SIG-M5 treated with dmso at 0.1 percent for 504 hours (cell line): Measurements from ENCODE around the gene GDI2.
"Not testable (repeated sequence)": the region's sequence is repeated elsewhere in the genome, so short reads cannot be mapped to it uniquely, and the experiment has no call there.

Experiments
- DNase-seq: peaks from one replicate; lab custom pipeline; 2025; ENCODE audit not compliant: unreplicated experiment; lab: John Stamatoyannopoulos, UW

The GDI2 gene

DNA sequence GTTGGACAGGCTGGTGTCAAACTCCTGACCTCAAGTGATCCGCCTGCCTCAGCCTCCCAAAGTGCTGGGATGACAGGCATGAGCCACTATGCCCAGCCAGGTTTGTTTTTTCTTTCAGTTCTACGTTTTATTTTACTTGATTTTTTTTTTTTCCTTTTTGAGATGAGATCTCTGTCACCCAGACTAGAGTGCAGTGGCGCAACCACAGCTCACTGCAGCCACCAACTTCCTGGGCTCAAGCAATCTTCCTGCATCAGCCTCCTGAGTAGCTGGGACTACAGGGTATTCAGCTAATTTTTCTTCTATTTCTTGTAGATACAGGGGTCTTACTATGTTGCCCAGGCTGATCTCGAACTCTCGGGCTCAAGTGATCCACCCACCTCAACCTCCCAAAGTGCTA lies 24.3 kb downstream of the GDI2 start:
- DNase-seq, result no peak

DNA sequence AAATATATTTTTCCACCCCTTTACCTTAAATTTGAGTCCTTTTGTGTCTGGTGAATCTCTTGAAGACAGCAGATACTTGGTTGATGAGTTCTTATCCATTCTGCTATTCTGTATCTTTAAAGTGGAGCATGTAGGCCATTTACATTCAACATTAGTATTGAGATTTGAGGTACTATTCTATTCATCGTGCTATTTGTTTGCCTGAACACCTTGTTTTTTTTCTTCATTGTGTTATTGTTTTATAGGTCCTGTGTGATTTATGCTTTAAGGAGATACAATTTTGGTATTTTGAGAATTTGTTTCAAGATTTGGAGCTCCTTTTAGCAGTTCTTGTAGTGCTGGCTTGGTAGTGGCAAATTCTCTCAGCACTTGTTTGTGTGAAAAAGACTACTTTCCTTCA lies 29.9 kb downstream of the GDI2 start:
- no peak for DNase-seq

DNA sequence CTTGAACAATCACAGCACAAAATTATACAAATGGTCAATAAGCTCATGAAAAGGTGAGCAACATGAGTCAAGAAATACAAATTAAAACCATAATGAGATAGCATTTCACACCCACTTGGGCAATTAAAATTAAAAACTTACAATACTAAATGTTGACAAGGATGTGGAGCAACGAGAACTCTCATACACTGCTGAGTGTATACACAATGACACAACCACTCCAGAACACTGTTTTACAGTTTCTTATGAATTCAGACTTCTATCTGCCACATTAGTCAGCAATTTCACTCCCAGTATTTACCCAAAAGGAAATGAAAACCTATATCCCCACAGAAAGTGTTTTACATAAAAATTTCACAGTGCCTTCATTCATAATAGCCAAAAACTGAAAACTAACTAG lies 31.1 kb downstream of the GDI2 start:
- DNase-seq, result no peak

DNA sequence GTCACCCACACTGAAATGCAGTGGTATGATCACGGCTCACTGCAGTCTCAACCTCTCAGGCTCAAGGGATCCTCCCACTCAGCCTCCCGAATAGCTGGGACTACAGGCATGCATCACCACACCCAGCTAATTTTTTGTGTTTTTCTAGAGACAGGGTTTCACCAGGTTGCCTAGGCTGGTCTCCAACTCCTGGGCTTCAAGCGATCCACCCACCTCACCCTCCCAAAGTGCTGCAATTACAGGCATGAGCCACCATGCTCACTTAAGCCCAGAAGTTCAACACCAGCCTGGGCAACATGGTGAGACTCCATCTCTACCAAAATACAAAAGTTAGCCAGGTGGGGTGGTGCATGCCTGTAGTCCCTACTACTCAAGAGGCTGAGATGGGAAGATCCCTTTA lies 33.5 kb downstream of the GDI2 start:
- DNase-seq, result no peak

DNA sequence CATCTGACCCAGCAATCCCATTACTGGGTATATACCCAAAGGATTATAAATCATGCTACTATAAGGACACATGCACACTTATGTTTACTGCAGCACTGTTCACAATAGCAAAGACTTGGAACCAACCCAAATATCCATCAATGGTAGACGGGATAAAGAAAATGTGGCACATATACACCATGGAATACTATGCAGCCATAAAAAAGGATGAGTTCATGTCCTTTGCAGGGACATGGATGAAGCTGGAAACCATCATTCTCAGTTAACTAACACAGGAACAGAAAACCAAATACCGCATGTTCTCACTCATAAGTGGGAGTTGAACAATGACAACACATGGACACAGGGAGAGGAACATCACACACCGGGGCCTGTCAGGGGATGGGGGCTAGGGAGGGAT lies 35.5 kb downstream of the GDI2 start:
- not testable (repeated sequence) for DNase-seq

DNA sequence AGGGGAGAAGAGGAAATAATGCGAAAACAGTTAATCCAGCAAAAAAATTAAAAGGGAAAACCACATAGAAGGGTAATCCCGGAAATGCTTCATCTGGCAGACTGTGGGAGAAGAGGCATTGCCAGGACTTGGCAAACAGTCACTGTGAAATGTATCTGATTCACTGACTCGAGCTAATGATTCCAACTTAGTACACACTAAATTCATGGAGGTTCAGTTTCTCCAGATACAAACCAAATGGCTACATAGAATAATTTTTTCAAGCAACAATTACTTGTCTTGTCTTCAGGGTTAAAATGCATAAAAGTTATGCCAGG lies 36.4 kb downstream of the GDI2 start:
- DNase-seq, result no peak

DNA sequence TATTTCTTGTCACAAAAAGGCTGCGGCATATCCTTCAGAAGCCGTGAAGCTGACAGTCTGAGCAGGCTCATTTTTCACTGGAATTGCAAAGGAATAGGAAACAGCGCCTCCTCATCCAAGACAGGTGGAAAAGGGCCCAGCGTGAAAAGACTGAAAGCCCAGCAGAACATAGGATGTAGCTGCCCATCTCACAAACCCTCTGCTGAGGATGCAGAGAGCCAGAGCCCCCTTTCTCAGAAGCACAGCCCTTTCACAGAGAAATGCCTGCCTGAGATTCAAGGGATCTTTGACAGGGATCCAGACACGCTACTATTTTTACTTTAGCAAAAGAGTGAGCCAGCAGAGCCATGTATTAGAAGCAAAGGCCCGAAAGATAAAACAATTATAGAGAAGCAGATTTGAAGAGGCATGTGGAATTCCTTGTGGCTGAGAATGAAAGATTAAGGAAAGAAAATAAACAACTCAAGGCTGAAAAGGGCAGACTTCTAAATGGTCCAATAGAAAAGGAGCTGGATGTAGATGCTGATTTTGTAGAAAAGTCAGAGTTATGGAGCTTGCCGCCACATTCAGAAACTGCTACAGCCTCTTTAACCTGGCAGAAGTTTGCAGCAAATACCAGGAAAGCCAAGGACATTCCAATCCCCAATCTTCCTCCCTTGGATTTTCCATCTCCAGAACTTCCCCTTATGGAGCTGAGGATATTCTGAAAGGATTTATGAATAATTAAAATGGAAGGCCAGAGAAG lies 36.9 kb downstream of the GDI2 start:
- DNase-seq, result no peak

DNA sequence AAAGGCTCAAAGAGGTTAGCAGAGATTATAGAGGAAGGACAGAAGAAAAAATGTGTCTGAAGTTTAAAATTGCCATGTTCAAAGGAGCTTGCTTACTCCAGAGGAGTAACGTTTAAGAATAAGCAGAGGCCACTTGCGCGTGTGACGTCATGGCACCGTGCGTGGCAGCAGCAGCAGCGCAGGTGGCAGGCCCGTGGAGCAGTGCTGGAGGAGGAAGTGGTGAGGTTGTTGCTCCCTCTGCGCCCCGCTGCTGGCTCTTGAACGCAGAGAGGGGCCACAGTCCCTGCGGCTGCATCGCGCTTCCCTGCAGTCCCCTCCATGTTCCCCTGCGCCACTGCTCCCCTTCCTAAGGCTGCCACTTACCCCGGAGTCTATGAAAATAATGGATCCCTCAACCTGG lies 37.5 kb downstream of the GDI2 start:
- DNase-seq, result no peak

DNA sequence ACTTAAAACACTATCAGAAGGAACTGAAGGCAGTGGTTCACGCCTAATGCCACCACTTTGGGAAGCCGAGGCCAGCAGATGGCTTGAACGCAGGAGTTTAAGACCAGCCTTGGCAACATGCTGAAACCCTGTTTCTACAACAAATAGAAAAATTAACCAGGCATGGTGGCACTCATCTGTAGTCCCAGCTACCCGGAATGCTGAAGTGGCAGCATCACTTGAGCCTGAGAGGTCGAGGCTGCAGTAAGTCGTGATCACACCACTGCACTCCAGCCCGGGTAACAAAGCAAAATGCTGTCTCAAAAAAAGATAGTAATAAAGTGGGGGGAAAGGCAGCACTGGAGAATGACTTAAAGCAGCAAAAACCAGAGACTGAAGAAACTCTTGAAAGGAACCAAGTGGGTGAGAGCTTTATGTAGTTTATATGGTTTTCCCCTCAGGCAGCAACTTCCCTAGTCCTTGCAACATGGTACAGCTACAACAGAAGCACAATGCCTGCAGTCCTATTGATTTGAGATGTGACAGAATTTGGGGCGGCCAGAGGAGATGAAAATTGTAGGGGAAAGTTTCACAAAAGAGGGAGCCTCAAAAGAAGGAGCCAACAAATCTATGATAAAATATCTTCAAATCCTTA lies 38.1 kb downstream of the GDI2 start:
- DNase-seq, result no peak

DNA sequence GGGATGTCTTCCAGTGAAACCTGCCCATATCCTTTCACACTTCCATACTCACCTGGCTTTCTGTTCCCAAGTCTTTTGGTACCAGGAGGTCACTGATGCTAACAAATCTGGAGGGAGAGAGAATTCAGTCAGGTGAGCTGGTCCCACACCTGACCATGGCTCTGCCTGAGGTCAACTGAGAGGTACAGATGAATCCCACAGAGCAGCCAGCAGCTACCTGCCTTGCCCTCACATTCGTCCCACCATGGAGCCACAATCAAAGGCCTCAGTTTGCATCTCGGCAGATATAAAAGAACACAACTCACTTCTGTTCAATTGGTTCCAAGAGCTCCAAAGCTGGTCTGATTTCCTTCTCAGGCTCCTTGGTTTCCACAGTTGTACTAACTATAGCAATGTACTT lies 47.0 kb downstream of the GDI2 start:
- DNase-seq, result no peak

DNA sequence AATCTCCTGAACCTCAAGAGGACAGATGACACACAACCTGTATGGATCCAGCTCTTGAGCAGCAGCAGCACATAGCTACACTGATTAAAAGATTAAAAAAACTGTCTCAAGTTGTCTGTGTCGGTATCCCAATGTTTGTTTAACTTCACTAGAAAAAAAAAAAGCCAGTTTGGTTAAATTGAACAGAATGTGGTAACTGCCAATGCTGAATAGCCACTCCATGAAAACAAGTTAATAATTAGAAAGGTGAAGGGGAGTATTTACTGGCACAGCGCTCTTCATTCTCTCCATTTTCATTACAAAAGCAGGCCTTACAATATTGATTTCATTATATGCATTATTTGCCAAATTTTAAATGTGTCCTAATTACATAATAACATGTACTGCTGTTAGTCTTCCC lies 47.6 kb downstream of the GDI2 start:
- no peak for DNase-seq

DNA sequence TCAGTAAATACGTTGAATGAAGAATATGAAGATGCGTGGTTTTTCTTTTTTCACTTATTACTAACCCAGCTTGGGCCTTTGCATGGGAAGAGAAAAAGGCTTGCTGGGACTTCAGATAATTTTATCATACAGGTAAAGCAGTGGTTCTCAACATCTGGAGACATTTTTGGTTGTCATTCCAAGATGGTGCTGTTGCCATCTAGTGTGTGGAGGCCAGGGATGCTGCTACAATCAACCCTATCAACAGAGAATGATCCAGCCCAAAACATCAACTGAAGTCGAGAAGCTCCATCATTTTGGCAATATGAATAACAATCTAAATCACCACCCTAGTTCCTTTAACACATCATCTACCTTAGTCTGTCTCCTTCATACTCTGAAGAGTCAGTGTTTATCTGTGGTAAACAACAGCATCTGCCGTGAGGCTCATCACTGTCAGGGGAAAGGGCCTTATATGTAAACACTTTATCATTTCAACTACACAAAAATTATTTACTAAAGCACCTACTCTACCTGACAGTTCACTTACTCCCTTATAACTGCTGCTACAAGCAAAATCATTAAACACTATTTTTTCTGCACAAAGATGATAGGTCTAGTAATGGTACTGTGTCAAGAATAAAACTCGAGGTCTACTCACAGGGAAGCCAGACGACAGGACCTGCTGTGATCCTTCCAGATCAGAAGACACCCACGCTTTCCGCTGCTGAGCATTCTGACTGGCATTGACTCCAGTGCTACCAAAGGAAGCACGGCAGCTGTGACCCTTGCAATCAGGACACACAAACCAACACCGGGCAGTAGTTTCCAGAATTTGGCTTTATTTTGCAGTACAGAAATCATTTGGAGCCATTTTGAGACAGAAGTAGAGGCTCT lies 48.6 kb downstream of the GDI2 start:
- DNase-seq, result no peak

DNA sequence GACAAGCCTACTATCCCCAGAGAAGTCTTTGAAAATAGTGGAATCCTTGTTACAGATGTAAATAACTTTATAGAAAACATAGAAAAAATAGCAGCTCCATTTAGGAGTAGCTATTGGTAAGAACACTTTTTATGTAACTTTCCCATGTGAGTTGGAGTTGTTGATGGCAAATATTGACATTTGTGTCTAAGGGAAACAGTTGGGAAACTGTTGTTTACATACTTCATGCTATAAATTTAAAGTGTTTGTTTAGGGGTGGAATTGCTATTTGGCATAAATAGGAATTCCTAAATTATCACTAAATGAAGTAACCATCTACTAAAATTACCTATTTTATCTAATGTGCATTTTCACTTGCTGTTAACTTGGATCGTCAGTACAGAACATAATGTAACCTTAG lies 50.7 kb downstream of the GDI2 start:
- peak; percentile 7 for DNase-seq

DNA sequence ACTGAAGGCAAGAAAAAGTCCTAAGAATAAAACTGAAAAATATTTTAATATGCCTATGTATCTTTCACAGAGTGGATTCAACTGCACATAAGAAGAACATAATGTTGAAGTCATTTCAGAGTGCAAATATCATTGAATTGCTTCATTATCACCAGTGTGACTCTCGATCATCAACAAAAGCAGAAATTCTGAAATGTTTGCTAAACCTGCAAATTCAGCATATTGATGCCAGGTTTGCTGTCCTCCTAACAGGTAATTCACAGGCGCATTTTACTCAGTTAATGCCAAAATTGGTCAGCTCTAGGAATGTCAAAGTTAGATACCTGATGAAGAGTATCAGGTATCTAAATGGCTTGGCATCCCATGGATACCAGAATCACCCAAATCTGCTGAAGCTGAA lies 52.0 kb downstream of the GDI2 start:
- DNase-seq, result no peak

DNA sequence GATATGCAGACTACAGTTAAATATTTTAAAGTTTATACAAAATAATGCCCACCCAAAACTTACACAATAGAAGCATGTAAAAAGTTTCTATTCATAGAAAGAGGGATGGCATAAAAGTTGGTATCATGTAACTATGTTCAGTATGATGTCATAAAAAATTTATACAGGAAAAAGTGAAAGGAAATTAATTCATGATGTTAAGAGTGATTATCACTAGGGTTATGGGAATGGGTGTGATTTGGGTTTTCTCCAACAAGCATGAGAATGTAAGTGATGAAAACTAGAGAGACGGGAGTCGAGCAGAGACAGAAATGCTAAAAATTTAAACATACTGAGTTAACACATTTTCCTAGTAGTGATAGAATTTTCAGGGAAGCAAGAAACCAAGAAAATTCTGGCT lies 52.7 kb downstream of the GDI2 start:
- DNase-seq, result no peak

DNA sequence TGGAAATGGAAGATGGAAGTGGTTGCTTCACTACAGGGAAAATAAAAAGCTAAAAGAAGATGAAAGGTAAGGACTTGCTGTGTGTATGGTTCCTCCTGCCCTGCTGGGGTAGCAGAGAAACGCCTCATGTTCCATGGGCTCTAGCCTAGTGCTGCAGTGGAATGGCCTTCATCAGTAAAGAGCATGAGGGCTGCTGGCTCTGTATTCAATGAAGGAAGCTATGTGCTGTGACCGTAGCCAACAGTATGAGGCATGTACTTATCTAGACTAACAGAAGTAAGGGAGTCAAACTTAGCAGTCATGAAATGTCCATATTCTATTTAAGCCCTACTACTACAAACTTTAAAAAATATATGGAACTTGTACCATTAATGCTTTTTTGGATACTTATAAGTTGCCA lies 54.3 kb downstream of the GDI2 start:
- no peak for DNase-seq

DNA sequence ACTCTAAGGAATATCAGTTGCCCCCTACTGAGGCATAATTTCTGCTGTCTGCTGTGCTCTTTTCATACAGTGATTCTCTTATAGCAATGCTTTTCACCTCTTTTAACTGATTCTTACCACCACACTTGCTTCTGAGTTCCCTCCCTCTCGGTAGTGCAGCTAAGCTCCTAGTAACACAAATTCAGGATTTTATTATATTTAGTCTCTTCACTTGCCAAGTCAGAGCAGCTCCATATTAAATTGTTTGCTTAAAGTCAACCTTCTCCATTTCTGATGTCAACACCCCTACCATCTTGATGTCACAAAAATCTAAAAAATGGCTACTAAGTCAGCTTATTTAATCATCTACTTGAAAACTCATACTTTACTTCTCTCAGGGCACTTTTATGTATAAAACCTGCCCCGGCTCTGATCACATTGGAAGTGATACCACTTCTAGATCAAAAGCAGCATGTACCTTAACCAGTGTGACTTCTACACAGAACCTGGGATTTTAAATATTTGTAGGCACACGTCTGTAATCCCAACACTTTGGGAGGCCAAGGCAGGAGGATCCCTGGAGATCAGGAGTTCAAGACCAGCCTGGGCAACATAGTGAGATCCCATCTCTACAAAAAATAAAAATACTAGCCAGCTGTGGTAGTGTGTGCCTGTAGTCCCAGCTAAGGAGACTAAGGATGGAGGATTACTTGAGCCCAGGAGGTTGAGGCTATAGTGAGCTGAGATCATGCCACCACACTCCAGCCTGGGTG lies 55.3 kb downstream of the GDI2 start:
- DNase-seq, result no peak

DNA sequence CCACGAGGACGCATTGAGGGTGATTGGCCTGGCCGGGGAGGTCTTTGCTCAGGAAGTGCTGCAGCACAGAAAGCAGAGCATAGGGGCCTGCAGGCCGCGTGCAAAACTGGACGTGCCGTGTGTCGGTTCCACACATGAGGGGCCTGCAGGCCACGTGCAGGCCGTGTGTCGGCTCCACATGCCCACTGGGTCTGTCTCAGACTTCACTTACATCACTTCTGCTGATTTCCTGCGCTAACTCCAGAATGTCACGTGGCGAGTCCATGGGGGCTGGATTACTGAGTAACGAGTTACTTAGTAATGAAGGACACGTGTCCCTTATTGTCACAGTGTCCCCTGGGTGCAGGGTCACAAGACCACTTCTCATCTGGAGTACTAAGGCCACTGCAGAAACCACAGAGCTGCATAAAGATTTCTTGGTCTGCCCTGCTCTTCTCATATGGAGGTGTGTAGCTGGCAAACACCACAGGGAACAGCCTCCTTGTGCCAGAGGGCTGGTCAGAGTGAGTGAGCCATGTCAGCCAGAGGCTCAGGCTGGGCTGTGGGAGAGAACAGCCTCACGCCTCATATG lies 60.8 kb downstream of the GDI2 start:
- no peak for DNase-seq

DNA sequence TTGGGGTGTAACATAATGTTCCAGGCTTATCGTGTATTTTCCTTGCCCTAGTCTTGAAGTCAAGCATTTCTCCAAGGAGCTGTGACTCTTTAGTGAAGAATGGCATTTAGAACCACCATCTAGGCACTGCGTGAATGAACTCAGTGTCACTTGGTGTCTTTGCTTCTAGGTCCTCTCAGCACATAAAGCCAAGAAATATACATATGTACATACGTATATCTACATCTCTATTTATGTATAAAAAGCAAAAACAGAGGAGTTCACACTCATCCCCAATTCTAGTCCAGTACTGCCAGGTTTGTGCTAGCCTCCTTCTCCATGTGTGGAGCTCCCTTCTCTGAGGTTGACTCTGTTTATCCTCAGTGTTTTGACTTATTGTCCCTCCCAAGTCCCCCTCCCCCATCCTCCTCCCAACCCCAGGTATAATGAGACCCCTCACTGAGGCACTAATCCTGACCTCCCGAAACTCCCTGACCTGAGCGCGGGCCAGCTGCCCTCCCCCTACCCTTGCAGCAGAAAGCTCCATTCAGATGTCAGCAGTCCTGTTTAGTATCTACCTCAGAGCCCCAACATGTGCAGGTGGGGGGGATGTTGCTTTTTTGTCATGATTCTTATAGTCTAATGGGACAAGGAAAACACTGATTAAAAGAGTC lies 61.5 kb downstream of the GDI2 start:
- DNase-seq, result no peak

DNA sequence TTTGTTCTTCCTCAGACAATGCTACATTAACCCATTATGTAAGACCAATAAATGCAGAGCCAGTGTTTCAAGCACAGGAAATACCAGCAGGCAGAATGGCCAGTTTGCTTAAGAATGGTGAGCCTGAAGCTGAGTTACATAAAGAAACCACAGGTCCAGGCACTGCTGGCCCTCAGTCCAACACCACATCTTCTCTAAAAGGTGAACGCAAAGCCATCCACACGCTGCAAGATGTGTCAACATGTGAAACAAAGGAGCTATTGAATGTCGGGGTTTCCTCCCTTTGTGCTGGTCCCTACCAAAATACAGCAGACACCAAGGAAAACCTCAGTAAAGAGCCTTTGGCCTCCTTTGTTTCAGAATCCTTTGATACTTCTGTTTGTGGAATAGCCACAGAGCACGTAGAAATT lies 64.8 kb downstream of the GDI2 start:
- no peak for DNase-seq

DNA sequence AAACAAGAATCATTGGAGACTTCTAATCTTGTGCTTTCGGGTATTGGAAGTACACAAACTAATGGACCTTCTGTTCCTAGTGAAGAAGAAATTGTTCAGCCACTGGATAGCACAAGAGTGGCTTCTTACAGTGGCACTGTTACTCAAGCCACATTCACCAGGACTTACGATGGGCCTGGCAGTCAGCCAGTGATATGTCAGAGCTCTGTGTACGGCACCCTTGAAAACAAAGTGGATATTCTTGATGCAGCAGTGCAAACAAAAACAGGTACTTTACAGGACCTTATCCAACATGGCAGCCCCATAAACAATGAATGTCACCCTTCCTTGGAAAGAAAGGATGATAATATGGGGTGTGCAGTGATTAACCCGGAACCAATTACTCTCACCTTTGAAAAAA lies 67.0 kb downstream of the GDI2 start:
- DNase-seq, result no peak
